ENCODE results near the gene KLK8. TPM values are rescaled to one million over a fixed set of nuclear protein-coding genes. Genes with fewer than 3 reads are reported as not detected.

Gene KLK8
- total RNA-seq, 1 experiment from 2014 or later, result 2.7 TPM

GRCh38 chr19:51043497-51043896, 42.1 kb upstream of the KLK8 start:
- H2BK120ac ChIP-seq (ENCODE audit: low read depth, low read length, poor library complexity, severe bottlenecking), result no peak overlapping the region
- H3T11ph ChIP-seq (ENCODE audit: low read length), result no peak overlapping the region
- no peak overlapping the region for H2BK15ac ChIP-seq (ENCODE audit: low read depth, low read length)
- H3K36me3 Mint-ChIP-seq (ENCODE audit: insufficient read depth in 1 of 3, low read depth in 3 of 3), result no peaks in the 10 kb centered on the region; a peak in 1 of 7 replicates
- H3K4me1 Mint-ChIP-seq, result peaks cover 24 to 36% of the 10 kb centered on the region in 2 experiments
- no peak overlapping the region for H2AK5ac ChIP-seq (ENCODE audit: insufficient read length, low read length)
- H3K56ac ChIP-seq (ENCODE audit: insufficient read length, low read depth, low read length), result no peak overlapping the region
- H3K23me2 ChIP-seq (ENCODE audit: insufficient read length, low read depth, low read length, poor library complexity, severe bottlenecking), result no peaks in the 10 kb centered on the region
- H3K79me1 ChIP-seq (ENCODE audit: insufficient read depth, low read depth, low read length, poor library complexity, severe bottlenecking), result no peaks in the 10 kb centered on the region
- no peaks in the 10 kb centered on the region for H4K20me1 ChIP-seq (ENCODE audit: control insufficient read depth, insufficient read depth, insufficient read length)
- TF ChIP-seq, protein P1, sequence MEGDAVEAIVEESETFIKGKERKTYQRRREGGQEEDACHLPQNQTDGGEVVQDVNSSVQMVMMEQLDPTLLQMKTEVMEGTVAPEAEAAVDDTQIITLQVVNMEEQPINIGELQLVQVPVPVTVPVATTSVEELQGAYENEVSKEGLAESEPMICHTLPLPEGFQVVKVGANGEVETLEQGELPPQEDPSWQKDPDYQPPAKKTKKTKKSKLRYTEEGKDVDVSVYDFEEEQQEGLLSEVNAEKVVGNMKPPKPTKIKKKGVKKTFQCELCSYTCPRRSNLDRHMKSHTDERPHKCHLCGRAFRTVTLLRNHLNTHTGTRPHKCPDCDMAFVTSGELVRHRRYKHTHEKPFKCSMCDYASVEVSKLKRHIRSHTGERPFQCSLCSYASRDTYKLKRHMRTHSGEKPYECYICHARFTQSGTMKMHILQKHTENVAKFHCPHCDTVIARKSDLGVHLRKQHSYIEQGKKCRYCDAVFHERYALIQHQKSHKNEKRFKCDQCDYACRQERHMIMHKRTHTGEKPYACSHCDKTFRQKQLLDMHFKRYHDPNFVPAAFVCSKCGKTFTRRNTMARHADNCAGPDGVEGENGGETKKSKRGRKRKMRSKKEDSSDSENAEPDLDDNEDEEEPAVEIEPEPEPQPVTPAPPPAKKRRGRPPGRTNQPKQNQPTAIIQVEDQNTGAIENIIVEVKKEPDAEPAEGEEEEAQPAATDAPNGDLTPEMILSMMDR (conservative IDR thresholded peaks at IDR 0.05), result no peak
- no peak overlapping the region for H3K27ac Mint-ChIP-seq
- no peak overlapping the region for H3K18ac ChIP-seq (ENCODE audit: insufficient read length, low read depth, low read length)
- WGBS (ENCODE audit: extremely low coverage, insufficient read length, low lambda C conversion rate), result no CpG with 5 or more reads among the region's 9 CpGs
- no peak overlapping the region for H4K5ac ChIP-seq (ENCODE audit: insufficient read length, low read depth, low read length)
- H3K79me2 ChIP-seq (ENCODE audit: insufficient read depth, low read length), result no peaks in the 10 kb centered on the region
- no peak overlapping the region for H3K23ac ChIP-seq (ENCODE audit: insufficient read length, low read depth, low read length)
- no peak overlapping the region for H4K91ac ChIP-seq (ENCODE audit: insufficient read length, low read depth, low read length)
- H3K4ac ChIP-seq (ENCODE audit: low read depth, low read length), result no peak overlapping the region
- peaks cover 0 to 2% of the 10 kb centered on the region in 2 experiments; a peak in 3 of 5 replicates for H3K9me3 Mint-ChIP-seq
- no peaks in the 10 kb centered on the region for H3K27me3 ChIP-seq (ENCODE audit: insufficient read depth, low read length)
- no peak overlapping the region for H3K14ac ChIP-seq (ENCODE audit: insufficient read depth, low read length)
- peak overlapping the region; percentile 15 for H2BK12ac ChIP-seq (ENCODE audit: insufficient read length, low read depth, low read length)
- no peak overlapping the region for H4K8ac ChIP-seq (replicated peaks; ENCODE audit: insufficient read length, low read depth, low read length)
- no peak overlapping the region for H3K9ac ChIP-seq (ENCODE audit: extremely low read depth, insufficient read length, low read length)
- no peak overlapping the region for H3K4me2 ChIP-seq (ENCODE audit: insufficient read depth, insufficient read length, low read length)
- no peak overlapping the region for H2AFZ ChIP-seq (ENCODE audit: low read length)
- DNase-seq, result no peak
- H2BK20ac ChIP-seq (ENCODE audit: low read depth, low read length, poor library complexity, severe bottlenecking), result no peak overlapping the region
- no peaks in the 10 kb centered on the region for H3K27me3 Mint-ChIP-seq (ENCODE audit: low read depth)
- peaks cover 10% of the 10 kb centered on the region for H3K4me1 ChIP-seq (ENCODE audit: insufficient read depth, low read length)
- H3K9me3 ChIP-seq (ENCODE audit: control insufficient read depth, low read depth, low read length), result no peaks in the 10 kb centered on the region
- no peak overlapping the region for H3K27ac ChIP-seq (ENCODE audit: insufficient read length, low read depth, low read length)
- no peak overlapping the region for H3K4me3 Mint-ChIP-seq
- H2BK5ac ChIP-seq (ENCODE audit: insufficient read length, low read length), result no peak overlapping the region
